Measurements from ENCODE around the gene UBL4B. TPM values are rescaled to one million over a fixed set of nuclear protein-coding genes. Genes with fewer than 3 reads are reported as not detected.

Gene UBL4B
- total RNA-seq, 1 experiment from 2014 or later: 0.07 TPM

DNA sequence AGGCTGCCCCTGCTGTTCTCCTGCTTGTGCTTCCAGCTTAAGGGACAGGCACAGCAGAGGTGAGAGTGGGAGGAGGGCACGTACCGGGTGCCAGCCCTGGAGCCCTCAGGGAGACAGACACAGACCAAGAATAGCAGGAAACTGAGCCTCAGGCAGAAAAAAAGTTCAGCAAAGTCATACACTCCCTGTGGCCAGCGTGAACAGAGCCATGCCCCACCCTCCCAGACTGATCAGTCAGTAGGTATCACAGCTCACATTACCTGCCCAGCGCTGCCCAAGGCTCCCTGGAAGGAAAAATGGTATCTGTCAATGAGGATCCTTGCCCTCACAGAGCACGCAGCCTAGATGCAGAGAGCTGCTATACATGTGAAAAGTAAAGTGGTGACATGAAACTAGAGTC lies 1.3 kb downstream of the UBL4B start:
- Histone ChIP-seq H4K20me1 (ENCODE audit: low read length) (no peaks in the 10 kb centered on the region), H3K4me3 (ENCODE audit: low read length) (no peak overlapping the region), H3K27me3 (ENCODE audit: low read length) (peaks cover 54% of the 10 kb centered on the region), H3K4me1 (ENCODE audit: insufficient read depth, low read length) (no peaks in the 10 kb centered on the region), H3K27ac (ENCODE audit: low read length) (no peak overlapping the region), H3K9me3 (ENCODE audit: low read length) (no peaks in the 10 kb centered on the region), H2AFZ (ENCODE audit: low read length) (no peak overlapping the region), H3K9ac (ENCODE audit: low read length) (no peak overlapping the region), H3K36me3 (ENCODE audit: low read depth, low read length) (no peaks in the 10 kb centered on the region), H3F3A (ENCODE audit: low read length, unreplicated experiment) (no peaks in the 10 kb centered on the region), H3K79me2 (ENCODE audit: low read length) (no peaks in the 10 kb centered on the region), H3K9me2 (replicated peaks; ENCODE audit: low read length) (no peaks in the 10 kb centered on the region), H3K4me2 (ENCODE audit: low read length) (no peak overlapping the region)
- DNase-seq (peak; percentile 25), ATAC-seq (peak; percentile 53)
- TF ChIP-seq EZH2phosphoT487 (IDR thresholded peaks at IDR 0.05; ENCODE audit: borderline replicate concordance, low read length): no peak
- no peak for TF ChIP-seq EZH2 (IDR thresholded peaks at IDR 0.05; ENCODE audit: low read length, unreplicated experiment)
- TF ChIP-seq, protein P1, sequence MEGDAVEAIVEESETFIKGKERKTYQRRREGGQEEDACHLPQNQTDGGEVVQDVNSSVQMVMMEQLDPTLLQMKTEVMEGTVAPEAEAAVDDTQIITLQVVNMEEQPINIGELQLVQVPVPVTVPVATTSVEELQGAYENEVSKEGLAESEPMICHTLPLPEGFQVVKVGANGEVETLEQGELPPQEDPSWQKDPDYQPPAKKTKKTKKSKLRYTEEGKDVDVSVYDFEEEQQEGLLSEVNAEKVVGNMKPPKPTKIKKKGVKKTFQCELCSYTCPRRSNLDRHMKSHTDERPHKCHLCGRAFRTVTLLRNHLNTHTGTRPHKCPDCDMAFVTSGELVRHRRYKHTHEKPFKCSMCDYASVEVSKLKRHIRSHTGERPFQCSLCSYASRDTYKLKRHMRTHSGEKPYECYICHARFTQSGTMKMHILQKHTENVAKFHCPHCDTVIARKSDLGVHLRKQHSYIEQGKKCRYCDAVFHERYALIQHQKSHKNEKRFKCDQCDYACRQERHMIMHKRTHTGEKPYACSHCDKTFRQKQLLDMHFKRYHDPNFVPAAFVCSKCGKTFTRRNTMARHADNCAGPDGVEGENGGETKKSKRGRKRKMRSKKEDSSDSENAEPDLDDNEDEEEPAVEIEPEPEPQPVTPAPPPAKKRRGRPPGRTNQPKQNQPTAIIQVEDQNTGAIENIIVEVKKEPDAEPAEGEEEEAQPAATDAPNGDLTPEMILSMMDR (conservative IDR thresholded peaks at IDR 0.05; ENCODE audit: low read depth, low read length): no peak
- intact Hi-C loops (cut with micrococcal nuclease): no loop called here
- ChIA-PET CTCF (no interaction called here), POLR2A (ENCODE audit: unreplicated experiment) (no interaction called here)
- no TSS peak for BruUV-seq (replicated peaks)

DNA sequence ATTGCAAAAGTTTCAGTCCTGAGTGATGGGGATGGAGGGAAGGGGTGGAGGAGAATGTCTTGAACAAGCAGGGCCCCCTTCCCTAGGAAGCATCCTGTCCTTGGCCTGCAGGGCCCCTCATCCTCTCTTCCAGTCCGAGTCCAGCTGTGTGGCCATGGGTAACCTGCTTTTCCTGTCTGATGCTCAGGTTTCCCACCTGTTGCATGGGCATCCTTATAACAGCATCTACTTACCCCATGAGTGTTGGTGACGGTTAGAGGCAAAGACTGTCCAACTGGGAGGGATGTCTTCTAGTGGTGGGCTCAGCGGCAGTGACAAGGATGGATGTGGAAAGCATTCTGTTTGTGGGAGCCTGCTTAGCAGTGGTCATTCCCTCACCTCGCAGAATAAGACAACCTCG lies 1.9 kb downstream of the UBL4B start:
- Histone ChIP-seq H3K4me1 (ENCODE audit: insufficient read depth, low read length) (no peaks in the 10 kb centered on the region), H3K79me2 (ENCODE audit: low read length) (no peaks in the 10 kb centered on the region), H3K4me3 (ENCODE audit: low read length) (no peak overlapping the region), H3K9me3 (ENCODE audit: low read length) (no peaks in the 10 kb centered on the region), H4K20me1 (ENCODE audit: low read length) (no peaks in the 10 kb centered on the region), H3K36me3 (ENCODE audit: low read depth, low read length) (no peaks in the 10 kb centered on the region), H3K27me3 (ENCODE audit: low read length) (peaks cover 48% of the 10 kb centered on the region), H3K4me2 (ENCODE audit: low read length) (no peak overlapping the region), H3K9me2 (replicated peaks; ENCODE audit: low read length) (no peaks in the 10 kb centered on the region), H3K9ac (ENCODE audit: low read length) (no peak overlapping the region), H3K27ac (ENCODE audit: low read length) (no peak overlapping the region), H3F3A (ENCODE audit: low read length, unreplicated experiment) (no peaks in the 10 kb centered on the region), H2AFZ (ENCODE audit: low read length) (no peak overlapping the region)
- DNase-seq (no peak), ATAC-seq (no peak)
- no TSS peak for BruUV-seq (replicated peaks)
- TF ChIP-seq EZH2phosphoT487 (IDR thresholded peaks at IDR 0.05; ENCODE audit: borderline replicate concordance, low read length) (no peak), EZH2 (IDR thresholded peaks at IDR 0.05; ENCODE audit: low read length, unreplicated experiment) (no peak)
- TF ChIP-seq, protein P1 (conservative IDR thresholded peaks at IDR 0.05; ENCODE audit: low read depth, low read length): no peak
- ChIA-PET POLR2A (ENCODE audit: unreplicated experiment) (no interaction called here), CTCF (no interaction called here)
- intact Hi-C loops (cut with micrococcal nuclease): no loop called here

DNA sequence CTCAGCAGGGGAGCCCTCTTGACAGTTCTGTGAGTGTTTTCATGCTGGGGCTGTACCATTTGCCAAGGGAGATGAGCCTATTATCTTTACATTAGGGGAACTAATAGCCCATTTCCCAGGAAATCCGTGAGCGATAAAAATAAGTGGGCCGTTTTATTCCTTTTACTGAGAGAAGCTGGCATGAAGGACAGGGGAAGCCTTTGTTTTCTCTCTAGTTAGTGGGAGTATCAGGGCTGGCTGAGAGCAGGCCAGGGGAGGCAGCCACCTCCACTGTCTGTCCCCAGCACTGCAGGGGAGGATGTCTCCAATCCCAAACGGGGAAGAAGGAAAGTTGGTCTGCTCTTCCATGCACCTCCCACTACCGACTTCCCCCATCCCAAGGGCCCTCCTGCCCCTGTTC lies 2.5 kb downstream of the UBL4B start:
- no peak for ATAC-seq
- H4K20me1 ChIP-seq (ENCODE audit: low read length): no peaks in the 10 kb centered on the region
- H3K4me2 ChIP-seq (ENCODE audit: low read length): no peak overlapping the region
- intact Hi-C loops (cut with micrococcal nuclease): no loop called here
- H3K9me3 ChIP-seq (ENCODE audit: low read length): no peaks in the 10 kb centered on the region
- no peak overlapping the region for H3K4me3 ChIP-seq (ENCODE audit: low read length)
- no peak overlapping the region for H3K9ac ChIP-seq (ENCODE audit: low read length)
- H3K4me1 ChIP-seq (ENCODE audit: insufficient read depth, low read length): no peaks in the 10 kb centered on the region
- H3K9me2 ChIP-seq (replicated peaks; ENCODE audit: low read length): no peaks in the 10 kb centered on the region
- no peak for TF ChIP-seq EZH2phosphoT487 (IDR thresholded peaks at IDR 0.05; ENCODE audit: borderline replicate concordance, low read length)
- TF ChIP-seq, protein P1 (conservative IDR thresholded peaks at IDR 0.05; ENCODE audit: low read depth, low read length): no peak
- H3K27me3 ChIP-seq (ENCODE audit: low read length): peaks cover 44% of the 10 kb centered on the region
- H3K79me2 ChIP-seq (ENCODE audit: low read length): no peaks in the 10 kb centered on the region
- no peak overlapping the region for H3K27ac ChIP-seq (ENCODE audit: low read length)
- DNase-seq: no peak
- no peaks in the 10 kb centered on the region for H3K36me3 ChIP-seq (ENCODE audit: low read depth, low read length)
- POLR2A ChIA-PET (ENCODE audit: unreplicated experiment): no interaction called here
- CTCF ChIA-PET: no interaction called here
- no peak overlapping the region for H2AFZ ChIP-seq (ENCODE audit: low read length)
- BruUV-seq (replicated peaks): no TSS peak
- no peaks in the 10 kb centered on the region for H3F3A ChIP-seq (ENCODE audit: low read length, unreplicated experiment)
